Pulmonary artery endothelial cell (primary cell): ENCODE results near the gene ANTXR1. TPM values are rescaled to one million over a fixed set of nuclear protein-coding genes. Genes with fewer than 3 reads are reported as not detected.

ENCODE experiments used
- DNase-seq: peaks from one replicate; pipeline ENCODE4 v3.0.0-alpha.2; 2011; ENCODE audit warnings: low read depth, low spot score
- total RNA-seq: library from RNA; depleted of rRNA; stranded (reverse); fragments of >200 nt; gene quantifications from 2 replicates; pipeline ENCODE4 v1.2.3, GENCODE V29; 2014

The ANTXR1 gene
- total RNA-seq, 1 donor from 2014 or later: 8.8 TPM

GRCh38 chr2:69033461-69034095 lies 20.6 kb downstream of the ANTXR1 start:
- no peak for DNase-seq

- DNase-seq: no peak
Observed at GRCh38 chr2:69034122-69034521, 21.1 kb downstream of the ANTXR1 start.

DNA sequence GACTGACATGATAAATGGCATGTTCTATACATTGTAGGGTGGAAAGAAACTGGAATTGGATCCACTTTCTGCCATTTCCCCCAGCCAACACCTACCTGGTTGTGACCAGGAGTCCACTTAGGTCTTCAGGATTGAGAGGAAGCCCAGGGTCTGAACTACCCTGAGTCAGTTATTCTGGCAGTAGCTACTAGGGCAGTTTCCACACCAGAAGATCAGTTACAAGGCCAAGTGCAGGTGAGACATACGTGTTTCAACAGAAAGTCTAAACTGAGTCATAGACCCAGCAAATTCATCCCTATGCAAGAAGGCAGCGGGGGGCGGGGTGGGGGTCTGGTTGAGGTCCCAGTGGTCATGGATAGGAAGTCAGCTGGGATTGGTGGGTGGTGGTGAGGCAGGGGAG lies 21.9 kb downstream of the ANTXR1 start:
- DNase-seq: no peak

DNA sequence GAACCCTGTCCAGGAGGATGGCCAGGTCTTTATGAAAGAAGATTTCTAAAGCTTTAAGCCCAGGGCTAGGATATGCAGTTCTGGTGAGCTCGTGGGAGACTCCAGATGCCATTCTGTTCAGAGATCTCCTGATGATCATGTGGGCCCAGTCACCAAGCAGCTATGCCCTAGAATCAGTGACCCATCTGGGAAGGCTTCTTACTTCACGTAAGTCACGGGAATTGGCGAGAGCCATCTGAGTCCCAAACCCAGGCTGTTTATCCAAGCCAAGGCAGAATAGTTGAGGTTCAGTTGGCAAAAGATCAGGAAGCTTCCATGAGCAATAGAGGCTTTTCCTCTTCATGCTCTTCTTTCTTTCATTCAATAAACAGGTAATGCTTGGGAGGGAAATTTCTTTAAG lies 23.9 kb downstream of the ANTXR1 start:
- DNase-seq: no peak

DNA sequence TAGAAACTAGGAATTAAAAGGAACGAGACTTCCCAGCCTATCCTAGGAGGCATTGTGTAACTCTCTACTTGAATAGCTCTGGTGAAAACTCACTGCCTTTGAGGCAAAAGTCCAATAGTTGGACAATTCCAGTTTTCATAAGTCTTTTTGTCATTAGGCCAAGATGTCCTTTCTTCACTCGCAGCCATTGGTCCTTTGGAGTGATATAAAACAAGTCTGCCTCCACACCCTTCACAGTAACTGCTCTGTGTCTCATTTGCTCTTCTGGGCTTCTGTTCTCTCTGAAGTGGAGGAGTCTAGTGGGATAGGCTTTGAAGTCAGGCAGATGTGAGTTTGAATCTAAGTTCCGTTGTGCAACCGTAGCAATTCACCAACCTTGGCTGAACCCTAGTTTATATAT lies 28.2 kb downstream of the ANTXR1 start:
- no peak for DNase-seq

GRCh38 chr2:69043736-69044400 lies 30.9 kb downstream of the ANTXR1 start:
- DNase-seq: no peak

DNA sequence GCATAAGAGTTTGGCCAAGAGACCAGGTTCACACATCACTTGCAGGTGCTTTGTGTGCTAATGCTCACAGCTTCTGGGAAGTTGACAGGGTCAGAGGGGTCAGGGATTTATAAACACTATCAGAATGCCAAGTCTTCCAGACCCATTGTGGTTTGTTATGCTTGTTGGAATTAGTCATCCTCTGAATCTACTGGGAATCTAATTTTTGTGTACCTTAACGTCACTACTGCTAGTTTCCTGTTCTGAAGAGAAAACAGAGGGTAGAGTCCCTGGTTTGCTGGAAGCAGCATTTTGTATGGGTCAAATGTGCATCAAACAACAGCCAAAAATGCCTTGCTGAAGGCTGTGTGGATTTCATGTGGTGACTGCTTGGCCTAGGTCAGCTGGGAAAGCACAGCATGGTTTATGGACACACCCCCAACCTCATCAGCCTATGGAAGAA lies 33.3 kb downstream of the ANTXR1 start:
- DNase-seq: peak; percentile 91

DNA sequence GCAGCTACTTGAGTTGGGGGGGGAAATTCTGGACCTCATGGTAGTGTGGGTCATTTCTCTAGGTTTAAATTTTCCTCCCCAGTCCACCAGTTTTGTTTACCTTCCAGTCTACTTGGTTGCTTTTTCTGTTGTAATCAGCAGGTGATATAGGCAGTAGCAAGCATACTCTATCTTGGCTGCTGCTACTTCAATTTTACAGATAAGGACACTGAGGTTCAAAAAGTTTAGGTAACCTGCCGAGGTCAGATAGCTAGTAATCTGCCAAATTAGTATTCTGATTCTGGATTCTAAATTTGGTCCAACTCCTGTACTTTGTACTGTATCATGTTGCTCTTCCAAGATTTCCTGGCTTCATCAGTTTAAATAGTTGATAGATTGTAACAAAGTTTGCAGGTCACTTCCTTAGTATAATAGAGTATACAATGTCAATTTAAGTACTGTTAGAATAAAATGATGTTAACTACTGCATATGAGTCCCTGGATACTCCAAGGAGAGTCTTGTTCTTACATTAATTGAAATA lies 34.7 kb downstream of the ANTXR1 start:
- no peak for DNase-seq

DNA sequence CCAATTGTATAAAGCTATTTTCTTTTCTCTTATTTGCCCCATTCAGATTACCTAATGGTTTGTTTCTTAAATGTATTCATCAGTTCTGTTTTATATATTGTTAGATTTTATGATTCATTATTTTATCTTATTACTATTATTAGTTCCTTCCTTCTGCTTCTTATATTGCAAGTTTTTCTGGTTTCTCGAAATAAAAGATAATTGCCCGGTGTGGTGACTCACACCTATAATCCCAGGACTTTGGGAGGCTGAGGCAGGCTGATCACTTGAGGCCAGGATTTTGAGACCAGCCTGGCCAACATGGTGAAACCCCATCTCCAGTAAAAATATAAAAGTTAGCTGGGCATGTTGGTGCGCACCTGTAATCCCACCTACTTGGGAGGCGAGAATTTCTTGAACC lies 37.8 kb downstream of the ANTXR1 start:
- DNase-seq: no peak

- no peak for DNase-seq
Observed at GRCh38 chr2:69053416-69053965, 40.5 kb downstream of the ANTXR1 start.

- DNase-seq: no peak
Observed at GRCh38 chr2:69054431-69054830, 41.5 kb downstream of the ANTXR1 start.

- DNase-seq: no peak
Observed at GRCh38 chr2:69055688-69056470, 42.9 kb downstream of the ANTXR1 start.

DNA sequence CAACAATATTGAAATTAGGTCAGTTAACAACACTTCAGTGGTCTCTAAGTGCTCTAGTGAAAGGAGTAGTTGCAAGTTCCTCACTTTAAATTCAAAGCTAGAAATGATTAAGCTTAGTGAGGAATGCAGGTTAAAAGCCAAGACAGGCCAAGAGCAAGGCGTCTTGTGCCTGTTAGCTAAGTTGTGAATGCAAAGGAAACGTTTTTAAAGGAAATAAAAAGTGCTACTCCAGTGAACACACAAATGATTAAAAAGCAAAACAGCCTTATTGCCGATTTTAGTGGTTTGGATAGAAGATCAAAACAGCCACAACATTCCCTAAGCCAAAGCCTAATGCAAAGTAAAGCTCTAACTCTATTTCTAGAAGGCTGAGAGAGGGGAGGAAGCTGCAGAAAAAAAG lies 44.7 kb downstream of the ANTXR1 start:
- no peak for DNase-seq

DNA sequence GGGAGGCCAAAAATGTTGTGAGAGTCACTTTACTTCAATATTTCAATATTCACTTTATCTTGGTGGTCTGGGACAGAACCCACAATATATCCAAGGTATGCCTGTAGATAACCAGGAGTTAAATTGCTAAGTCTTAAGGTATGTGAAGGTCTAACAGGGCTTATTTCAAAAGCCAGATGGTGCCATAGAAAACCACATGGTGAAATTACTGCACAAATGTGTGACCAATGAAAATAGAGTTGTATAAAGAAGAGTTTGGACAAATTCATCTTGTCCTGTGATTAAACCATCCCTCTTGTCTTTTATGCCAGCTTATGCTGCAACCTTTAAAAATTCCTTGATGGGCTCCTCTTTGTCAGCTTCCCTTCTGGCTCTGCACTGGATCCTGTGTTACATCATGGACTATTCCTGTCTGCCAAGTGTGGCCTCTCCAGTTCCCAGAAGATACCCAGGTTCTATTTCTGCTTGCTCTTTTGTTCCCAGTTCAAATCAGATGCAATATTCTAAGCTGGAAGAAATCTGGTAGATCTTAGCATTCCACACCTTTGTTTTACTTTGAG lies 46.8 kb downstream of the ANTXR1 start:
- no peak for DNase-seq

DNA sequence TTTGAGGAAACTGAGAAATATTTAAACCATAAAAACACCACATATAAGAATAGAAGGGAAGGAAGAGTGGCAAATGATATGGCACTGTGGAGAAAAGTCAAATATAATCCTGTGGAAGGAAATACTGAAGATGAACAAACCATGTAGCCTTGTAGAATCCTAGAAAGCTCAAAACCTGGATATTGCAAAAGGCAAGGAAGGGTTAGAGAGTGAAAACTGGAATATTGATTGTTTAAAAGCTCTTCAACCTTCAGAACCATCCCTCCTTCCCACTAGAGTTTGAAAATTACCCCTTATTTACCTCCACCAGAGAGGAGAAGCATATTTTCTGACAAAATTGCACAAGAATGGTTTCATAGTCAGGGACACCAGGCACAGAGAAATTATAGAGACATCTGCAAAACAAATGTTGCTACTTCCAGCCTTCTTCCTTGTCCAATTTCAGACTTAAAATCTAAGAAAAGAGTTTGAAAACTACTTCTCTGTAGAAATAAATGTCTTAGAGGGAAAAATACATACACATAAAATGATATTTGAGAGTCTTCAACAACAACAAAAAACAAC lies 48.0 kb downstream of the ANTXR1 start:
- no peak for DNase-seq

DNA sequence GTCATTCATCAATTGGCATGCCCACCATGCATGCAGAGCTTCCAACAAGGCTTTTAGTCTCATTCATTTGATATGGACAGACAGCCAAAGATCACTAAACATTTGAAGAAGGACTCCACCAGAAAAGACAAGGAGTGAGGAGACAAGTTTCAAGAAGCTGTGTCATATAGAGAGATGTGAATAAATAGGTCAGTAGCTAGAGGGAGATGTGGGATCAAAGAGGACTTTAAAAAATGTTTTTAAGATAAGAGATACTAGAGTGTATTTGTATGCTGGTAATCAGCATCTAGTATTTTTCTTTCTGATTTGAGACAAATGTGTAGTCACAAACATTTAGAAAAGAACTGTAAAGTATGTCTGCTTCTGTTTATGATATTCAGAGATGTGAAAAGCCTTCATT lies 48.5 kb downstream of the ANTXR1 start:
- no peak for DNase-seq

GRCh38 chr2:69062307-69062962 lies 49.5 kb downstream of the ANTXR1 start:
- no peak for DNase-seq

DNA sequence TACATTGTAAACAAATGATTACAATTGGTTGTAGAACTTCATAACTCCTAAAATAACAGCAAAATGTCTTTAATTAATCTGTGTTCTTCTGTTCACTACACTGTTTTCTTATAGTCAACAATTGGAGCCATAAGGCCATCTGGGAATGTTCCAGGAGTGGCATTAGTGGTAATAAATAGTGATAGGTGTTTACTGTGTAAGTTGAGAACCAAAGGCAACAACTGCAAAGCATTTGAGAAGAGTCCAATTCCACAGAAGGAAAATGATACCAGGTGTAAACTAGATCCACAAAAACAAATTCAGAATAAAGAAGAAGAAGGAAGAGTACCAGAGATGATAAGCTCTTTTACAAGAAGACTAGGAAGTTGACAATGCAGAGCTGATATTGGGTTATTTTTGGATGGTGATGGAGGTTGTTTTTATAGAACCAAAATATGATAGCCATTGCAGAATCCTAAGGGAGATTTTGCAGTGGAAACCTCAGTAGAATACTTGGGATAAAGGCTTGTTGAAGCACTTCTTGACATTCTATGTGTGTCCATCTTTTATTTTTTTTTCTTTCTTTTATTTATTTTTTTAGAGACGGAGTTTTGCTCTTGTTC lies 52.9 kb downstream of the ANTXR1 start:
- no peak for DNase-seq

- no peak for DNase-seq
Observed at GRCh38 chr2:69067026-69067630, 54.1 kb downstream of the ANTXR1 start.

DNA sequence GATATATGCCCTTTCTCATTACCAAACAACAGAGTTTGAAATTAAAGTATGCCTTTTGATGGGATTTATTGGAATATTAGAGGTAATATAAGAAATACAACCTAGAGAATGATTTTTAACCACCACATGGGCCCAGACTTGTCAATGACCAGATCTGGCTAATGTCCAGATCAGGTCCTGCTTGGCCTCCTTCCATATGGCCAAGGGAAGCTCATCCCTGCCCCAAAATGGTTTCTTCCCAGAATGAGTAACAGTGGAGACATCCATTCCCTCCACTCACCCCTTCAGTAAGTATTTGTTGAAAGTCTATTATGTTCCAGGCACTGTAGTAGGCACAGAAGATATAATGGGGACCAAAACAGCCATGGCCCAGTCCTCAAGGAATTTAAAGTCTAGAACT lies 54.9 kb downstream of the ANTXR1 start:
- no peak for DNase-seq
